ENCODE results near the gene ENOSF1.
"Not testable (repeated sequence)": the region's sequence is repeated elsewhere in the genome, so short reads cannot be mapped to it uniquely, and the experiment has no call there.

Gene ENOSF1

DNA sequence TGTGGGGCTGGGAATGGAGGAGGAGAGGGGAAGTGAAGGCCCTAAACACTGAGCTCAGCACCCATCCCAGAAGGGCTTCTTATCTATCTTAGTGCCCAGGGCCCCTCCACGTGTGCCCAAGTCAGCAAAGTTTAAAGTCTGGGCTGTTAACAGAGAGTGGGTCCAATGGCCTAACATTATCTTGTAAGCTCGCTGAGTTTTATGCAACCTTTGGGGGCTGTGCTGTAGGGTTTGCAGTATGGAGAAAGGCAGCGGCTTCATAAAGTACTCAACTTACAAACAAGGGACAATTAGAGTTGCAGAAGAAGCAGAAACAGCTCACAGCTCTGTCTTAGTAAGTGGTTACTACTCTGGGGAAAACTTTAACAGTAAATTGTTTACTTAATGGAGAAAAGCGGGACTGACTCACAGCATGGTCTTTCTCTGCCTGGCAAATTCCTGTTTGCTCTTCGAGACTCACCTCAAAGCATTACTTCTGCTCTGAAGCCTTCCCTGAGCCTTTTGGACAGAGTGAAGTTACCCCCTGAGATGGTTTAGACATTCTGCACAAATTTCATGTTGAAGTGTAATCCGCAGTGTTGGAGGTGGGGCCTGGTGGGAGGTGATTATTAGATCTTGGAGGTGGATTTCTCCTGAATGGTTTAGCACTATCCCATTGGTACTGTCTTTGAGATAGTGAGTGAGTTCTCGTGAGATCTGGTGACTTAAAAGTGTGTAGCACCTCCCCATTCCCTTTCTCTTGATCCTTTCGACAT, 9.0 kb downstream of the ENOSF1 start:
- no peak for FAIRE-seq

DNA sequence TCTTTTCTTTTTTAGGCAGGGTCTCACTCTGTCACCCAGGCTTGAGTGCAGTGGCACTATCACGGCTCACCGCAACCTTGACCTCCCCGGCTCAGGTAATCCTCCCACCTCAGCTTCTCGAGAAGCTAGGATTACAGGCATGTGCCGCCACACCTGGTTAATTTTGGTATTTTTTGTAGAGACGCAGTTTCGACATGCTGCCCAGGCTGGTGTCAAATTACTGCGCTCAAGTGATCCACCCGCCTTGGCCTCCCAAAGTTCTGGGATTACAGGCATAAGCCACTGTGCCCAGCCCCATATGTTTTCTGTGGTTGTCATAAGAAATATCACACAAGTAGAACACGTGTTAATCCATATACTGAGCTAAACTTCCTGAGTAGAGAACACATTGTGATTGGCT, 14.6 kb downstream of the ENOSF1 start:
- no peak for FAIRE-seq

DNA sequence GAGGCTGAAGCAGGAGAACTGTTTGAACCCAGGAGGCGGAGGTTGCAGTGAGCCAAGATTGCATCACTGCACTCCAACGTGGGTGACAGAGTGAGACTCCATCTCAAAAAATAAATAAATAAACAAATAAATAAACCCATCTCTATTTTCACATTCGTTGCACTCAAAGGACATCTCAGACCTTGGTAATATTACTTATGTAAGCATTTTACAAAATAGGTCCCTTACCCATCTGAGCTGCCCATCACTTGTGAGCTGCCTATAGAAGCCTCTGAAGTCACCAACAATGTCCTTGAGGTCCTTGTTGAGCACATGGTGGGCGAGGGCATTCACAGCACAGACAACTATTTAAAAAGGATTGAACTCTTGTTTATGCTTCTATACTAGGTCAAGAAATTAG, 15.4 kb downstream of the ENOSF1 start:
- FAIRE-seq, result no peak

DNA sequence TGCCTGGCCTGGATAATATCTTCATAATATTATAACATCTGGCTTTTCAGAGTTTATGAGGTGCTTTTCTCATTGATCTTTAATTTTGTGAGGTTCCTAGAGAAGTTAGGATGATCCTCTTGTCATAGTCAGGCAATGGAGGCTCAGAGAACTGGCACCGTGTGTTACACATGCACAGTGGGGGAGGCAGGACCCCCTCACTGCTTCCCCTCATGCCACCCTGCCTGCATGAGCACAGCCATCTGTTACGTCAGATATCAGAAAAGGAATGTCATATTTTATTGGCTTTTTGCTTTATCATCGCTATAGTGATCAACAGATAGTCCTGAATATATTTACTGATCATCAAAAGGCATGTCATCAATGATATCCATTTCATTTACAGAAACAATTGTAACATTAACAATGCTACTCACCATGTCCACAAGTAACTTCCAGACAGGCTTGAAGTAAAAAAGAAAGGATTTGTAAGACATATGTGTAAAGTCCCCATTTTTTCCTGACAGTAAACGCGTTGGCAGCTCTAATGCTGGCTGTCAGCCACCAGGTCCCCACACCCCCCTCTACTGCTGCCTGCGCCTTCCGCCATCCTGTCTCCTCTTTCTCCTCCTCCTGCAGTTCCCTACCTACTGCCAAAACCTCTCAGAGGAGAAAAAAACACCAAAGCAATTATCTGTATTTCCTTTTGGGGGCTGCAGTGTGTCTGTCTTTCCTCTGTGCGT, 18.8 kb downstream of the ENOSF1 start:
- FAIRE-seq, result no peak

DNA sequence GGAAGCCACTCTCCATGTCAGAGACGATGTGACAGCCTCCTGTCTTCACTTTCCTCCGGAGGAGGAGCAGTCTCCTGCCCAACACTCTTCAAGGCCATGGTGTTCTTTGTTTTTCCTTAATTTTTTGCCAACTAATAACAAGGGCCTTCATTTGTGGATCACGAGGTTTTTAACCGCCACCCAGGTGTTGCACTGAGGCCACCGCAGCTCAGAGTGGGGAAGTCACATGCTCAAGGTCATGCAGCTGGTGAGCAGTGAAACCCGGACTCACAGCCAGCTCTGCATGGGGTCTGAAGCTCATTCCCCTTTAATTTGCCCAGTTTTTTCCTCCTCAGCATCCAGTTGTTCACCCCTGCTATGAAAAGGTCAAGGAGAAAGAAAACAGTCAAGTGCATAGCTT, 19.6 kb downstream of the ENOSF1 start:
- FAIRE-seq, result no peak

DNA sequence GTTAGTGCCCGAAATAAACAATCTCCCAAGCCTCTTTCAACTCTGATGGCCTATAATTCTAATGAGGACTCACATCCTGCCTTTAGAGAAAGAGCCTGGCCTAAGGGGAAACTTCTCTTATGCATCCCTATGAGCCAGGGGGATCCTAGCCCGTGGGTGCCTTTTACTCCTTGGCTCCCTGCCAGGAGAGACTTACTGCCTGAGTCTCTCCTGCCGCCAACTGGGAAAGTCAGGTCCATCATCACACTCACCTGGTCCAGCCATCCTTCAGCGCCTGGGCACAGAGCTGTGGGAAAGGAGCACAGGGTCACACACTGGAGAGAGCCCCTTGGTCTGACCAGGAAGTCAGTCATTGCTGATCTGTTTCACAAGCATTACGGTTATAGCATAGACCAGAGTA, 24.1 kb downstream of the ENOSF1 start:
- no peak for FAIRE-seq

DNA sequence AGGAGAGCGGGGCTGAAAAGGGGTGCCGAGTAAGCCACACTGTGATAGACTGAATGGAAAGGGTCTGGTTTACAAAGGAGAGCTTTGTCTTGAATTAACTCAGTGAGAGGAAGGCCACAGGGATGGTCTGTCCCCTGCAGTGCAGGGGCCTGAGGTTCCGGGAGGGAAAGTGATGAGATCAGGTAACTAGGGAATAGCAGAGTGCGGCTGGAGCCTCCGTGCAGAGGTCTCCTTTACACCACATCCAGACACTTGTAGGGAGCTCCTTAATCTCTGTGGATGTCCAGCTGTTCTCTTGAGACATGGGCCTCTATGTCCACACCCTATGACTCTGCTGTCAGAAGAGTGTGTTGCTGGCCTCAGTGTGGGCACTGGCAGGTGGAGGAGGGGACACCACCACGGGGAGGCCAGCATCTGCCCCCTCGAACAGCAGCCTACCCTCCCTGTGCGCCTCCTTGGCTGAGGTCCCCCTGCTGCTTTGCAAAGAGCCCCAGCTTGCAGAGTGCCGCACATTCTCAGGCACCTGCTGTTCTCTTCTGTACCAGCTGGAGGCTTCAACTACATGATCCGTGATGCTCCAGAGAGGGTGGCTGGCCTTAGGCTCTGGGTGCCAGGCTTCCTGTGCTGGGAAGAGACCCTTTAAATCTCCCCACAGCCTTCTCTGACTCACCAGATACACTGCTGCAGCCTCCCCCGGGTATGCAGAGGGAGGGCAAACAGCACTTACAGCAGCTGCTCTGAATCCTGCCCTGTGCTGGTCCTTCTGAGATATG, 25.9 kb downstream of the ENOSF1 start:
- FAIRE-seq, result no peak

DNA sequence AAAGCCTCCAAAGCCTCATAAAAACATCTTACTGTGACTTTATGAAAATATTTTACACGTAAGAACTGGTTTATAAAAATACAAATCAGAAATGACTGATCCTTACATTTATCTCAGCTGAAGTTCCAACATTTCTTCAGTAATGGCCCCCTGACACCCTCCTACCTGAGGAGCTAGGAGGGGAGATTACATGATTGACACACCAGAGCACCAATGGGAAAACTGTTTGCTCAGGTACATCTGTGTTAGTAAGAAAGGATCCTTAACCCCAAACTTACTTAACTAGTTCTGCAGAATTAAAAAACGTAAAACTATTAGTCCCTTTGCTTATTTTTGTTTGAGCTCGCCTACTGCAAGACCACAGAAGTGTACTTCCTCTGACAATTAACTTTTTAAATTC, 27.0 kb downstream of the ENOSF1 start:
- no peak for FAIRE-seq

DNA sequence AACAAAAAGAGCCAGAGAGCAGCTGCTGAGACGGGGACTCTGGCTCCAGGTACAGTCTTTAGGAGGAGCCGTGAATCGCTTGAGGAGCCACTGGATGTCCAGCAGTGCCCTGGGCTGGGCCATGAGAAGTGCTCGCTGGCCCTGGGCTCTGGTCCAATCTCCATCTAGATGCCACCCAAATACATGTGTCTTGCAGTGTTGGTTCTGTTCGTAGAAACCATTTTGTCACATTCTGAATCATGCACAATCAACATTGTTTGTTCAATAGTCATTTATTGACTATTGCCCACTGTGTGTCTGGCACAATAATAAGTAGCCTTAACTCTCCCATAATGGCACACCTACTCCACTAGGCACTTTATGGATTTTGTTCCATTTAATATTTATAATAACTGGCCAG, 28.9 kb downstream of the ENOSF1 start:
- no peak for FAIRE-seq

DNA sequence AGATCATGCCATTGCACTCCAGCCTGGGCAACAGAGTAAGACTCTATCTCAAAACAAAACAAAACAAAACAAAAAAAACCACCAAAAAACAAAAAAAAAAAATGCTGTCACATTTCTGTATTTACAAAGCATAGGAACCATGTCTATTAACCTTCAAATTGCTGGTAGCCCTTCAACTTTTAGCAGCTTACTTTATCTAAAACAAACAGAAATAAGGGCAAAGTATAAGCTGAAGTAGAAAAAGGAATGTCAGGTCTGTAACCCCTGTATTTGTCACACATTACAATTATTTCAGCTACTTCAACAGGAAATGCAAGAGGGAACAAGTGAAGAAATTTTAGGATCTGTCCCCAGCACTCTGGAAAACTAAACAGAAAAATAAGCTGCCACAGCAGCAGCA, 29.6 kb downstream of the ENOSF1 start:
- FAIRE-seq, result no peak

DNA sequence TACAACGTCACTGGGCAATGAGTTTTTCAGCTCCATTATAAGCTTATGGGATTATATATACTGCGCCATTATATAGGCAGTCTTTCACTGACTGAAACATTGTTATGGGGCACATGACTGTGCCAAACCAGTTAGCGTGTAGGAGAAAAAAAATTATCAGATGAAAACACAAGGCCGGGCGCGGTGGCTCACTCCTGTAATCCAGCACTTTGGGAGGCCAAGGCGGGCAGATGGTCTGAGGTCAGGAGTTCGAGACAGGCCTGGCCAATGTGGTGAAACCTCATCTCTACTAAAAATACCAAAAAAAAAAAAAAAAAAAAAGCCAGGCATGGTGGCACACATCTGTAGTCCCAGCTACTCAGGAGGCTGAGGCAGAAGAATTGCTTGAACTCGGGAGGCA, 30.0 kb downstream of the ENOSF1 start:
- not testable (repeated sequence) for FAIRE-seq

DNA sequence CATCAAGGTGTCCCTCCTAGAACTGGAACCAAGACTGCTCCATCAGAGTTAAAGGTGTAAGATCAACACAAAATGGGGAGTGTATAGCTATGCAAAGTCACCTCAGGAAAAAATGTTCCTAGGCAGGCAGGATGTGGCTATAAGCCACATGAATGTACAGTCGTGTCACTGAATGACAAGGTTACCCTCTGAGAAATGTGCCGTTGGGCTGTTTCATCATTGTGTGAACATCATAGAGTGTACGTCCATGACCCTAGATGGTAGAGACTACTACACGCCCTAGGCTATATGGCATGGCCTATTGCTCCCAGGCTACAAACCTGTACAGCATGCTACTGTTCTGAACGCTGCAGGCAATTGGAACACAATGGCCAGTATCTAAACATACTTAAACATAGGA, 30.4 kb downstream of the ENOSF1 start:
- FAIRE-seq, result no peak

DNA sequence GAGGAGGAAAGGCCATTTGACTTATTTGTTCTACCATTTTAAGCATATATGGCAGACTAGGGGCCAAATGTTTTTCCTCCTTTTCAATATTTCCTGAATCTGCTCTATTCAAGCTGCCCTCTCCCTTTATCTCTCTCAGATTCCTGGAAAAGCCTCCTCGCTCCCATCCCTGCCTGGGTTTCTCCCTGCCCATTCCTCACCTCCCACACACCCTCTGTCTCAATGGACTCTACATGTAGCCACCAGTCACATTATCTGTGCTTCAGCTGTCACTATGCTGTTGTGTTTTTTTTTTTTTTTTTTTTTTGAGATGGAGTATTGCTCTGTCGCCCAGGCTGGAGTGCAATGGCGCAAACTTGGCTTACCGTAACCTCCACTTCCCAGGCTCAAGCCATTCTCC, 32.0 kb downstream of the ENOSF1 start:
- no peak for FAIRE-seq

DNA sequence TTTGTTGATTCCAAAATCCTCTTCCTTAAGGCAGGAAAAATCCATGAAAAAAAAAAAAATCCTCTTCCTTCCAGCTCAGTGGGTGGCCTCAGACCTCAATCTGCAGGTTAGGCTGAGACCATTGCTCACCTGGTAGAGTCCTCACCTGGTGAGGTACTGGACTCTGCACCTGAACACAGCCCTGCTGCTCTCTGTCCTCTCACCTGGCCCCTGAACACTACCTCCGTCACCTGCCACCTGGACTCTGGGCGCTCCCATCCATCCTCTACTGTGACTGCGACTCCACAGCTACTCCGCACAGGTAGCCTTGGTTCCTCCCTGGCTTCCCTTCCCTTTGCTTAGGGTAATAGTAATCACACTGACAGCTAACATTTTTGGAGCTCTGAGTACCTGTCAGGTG, 32.9 kb downstream of the ENOSF1 start:
- FAIRE-seq, result no peak

DNA sequence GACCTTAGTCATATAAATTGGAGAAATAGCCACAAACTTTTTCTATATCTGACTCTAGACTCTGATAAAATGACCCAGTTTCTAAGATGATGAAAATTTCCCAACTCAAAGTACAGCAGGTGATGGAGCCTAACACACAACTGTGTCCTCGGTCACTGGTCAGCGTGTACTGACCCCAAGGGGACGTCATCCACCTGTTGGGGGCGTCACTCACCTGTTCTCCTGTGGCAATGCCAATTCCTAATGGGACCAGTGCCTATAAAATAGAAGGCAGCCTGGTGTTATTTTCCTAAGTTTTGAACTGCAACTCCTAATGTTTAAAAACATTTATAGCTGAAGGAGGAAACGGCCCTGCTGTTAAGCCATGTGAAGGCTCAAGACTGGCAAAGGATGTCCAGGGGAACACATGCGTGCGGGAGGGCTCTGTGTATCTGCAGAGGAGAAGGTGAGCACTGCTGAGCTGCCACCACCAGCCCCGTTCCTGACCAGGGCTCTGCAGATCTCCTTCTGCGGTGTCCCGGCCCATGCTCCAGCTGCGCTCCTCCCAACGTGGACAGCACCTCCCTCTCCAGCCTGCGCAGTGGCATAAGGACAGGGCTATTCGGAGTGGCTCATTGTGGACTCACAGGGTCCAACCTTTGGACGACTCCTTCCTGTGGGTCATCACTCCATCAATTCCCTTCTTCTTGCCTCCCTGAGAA, 33.8 kb downstream of the ENOSF1 start:
- FAIRE-seq, result no peak

DNA sequence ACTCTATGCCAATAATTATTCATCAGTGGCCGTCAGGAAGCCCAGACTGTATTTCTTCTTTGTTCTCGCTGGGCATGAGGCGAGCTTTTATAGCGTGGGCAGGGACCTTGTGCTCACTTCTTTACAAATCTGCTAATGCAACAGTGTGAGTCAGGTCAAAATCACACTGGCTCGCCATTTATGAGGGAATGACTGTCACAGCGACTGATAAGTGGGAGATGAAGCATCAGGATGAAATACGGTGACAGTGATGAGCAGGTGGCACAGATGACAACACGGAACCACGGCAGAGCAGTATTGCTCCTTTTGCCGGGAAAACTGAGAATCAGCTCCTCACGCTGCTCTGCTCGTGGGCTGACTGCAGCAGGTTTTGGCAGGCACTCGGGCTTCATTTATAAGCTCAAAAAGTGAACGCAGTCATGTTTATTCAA, 34.5 kb downstream of the ENOSF1 start:
- no peak for FAIRE-seq

DNA sequence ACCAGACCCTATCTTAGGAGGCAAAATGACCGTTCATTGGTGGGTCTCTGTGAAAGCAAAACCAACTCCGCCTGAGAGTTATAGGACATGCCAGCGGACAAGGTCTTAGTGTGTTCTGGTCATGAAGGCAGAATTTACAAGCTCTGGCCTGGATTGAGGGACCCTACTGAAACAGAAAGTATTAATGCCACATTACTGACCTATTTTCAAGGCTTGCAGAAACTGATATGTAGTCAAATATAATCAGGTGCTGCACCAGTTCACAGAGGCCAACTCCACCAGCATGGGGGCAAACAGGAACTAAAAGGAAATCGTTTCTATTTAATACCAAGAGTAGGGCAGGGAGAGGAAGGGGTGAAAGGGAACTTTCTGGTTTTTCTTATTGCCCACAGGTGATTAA, 35.3 kb downstream of the ENOSF1 start:
- no peak for FAIRE-seq

DNA sequence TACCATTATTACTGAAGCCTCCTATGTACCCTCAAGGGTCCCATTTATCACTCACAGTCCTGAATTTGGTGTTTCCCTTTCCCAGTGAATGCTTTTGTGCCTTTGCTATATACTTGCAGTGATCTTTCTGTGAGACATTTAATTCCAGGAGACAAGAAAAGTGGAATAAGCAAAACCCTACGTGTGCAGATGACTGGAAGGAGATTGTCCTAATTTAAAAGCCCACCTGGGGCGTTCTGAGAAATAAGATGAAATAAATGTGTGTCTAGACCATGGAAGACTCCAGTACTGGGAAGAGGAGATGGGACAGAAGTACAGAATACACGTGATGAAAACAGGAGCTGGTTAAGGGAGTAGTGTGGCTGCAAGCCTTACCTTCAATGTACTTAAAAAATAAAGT, 35.7 kb downstream of the ENOSF1 start:
- FAIRE-seq, result no peak

DNA sequence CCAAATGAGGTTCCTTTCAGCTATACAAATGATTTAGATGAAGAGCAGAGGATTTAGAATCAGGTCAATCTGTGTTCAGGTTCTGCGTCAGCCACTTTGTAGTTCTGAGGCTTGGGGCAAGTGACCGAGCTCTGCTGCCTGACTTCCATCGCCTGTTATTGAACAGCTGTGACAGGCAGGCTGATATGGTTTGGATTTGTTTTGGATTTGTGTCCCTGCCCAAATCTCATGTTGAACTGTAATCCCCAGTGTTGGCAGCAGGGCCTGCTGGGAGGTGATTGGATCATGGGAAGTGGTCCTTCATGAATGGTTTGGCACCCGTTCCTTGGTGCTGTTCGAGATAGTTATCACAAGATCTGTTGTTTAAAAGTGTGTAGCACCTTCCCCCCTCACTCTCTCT, 36.4 kb downstream of the ENOSF1 start:
- FAIRE-seq, result no peak

DNA sequence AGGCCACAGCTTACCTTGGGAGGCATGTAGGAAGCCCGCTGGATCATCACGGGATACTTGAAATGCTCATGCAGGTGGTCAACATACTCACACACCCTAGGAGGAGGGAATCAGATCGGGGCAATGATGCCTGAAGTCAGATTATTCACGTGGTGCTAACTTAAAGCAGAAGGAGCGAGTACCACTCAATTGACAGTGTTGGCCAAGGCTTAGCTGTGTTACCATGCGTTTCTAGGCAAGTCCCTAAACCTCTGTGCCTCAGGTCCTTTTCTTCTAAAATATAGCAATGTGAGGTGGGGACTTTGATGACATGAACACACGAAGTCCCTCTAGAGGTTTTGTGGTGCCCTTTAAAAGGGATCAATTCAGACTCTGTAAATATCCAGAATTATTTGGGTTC, 37.1 kb downstream of the ENOSF1 start:
- FAIRE-seq, result no peak

DNA sequence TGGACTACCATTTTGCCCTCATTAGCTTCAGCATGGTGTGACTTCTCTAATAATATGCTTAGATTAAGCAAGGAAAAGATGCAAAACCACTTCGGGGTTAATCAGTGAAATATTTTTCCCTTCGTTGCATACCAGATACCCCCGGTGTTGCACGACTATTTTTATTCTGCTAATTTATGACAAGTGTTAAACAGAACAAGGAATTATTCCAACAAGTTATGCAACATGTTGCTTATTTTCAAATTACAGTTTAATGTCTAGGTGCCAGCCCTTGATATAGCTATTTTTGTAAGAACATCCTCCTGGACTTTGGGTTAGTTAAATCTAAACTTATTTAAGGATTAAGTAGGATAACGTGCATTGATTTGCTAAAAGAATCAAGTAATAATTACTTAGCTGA, 38.7 kb downstream of the ENOSF1 start:
- FAIRE-seq, result no peak

DNA sequence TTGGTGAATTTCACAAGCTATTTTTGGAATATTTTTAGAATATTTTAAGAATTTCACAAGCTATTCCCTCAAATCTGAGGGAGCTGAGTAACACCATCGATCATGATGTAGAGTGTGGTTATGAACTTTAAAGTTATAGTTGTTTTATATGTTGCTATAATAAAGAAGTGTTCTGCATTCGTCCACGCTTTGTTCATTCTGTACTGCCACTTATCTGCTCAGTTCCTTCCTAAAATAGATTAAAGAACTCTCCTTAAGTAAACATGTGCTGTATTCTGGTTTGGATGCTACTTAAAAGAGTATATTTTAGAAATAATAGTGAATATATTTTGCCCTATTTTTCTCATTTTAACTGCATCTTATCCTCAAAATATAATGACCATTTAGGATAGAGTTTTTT, 39.1 kb downstream of the ENOSF1 start:
- FAIRE-seq, result no peak

DNA sequence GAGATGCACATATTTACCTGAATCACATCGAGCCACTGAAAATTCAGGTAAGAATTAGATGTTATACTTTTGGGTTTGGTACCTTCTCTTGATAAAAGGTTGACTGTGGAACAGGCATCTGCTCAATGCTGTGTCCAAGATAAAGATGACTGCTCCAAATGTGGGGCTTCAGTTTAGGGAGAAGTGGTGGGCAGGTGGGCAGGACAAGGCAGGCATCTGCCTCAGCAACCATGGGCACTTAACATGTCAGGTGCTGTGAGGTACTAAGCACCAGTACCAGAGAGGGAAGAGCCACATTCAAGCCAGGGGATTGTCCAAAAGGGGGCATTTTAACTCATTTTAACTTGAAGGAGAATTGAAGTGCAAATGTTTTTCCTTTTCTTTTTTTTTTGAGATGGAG, 41.0 kb downstream of the ENOSF1 start:
- FAIRE-seq, result no peak
